SU-DHL-6 (cell line): ENCODE results near the gene CHD3.

ENCODE experiments used
- H2AFZ ChIP-seq: fragments of 200-600 bp; sonication (generic); 2 replicates; pipeline ENCODE4 v1.6.1; 2014; ENCODE audit warnings: low read depth, mild to moderate bottlenecking, moderate library complexity, mixed read lengths, antibody characterized with exemption, low read length; ENCODE audit not compliant: severe bottlenecking
- H3F3A ChIP-seq: fragments of 200-600 bp; shearing (Covaris generic); 2 replicates; pipeline ENCODE4 v1.6.0; 2016; ENCODE audit warnings: antibody characterized with exemption, mild to moderate bottlenecking; ENCODE audit not compliant: insufficient read depth
- H3K27ac ChIP-seq: fragments of 200-600 bp; sonication (generic); 2 replicates; pipeline ENCODE4 v1.5.1; 2016; ENCODE audit warnings: low read depth, mild to moderate bottlenecking, low read length, moderate library complexity, mixed read lengths
- H3K27me3 ChIP-seq: fragments of 200-600 bp; sonication (generic), shearing (Covaris generic); 2 replicates; pipeline ENCODE4 v1.6.0; 2014; ENCODE audit warnings: mild to moderate bottlenecking, low read length
- H3K36me3 ChIP-seq: fragments of 200-600 bp; sonication (generic); 2 replicates; pipeline ENCODE4 v1.6.1; 2014; ENCODE audit warnings: mild to moderate bottlenecking, low read length, mixed read lengths
- H3K4me2 ChIP-seq: fragments of 300-600, 200-600 bp; shearing (Covaris generic), sonication (generic); 2 replicates; pipeline ENCODE4 v1.6.0; 2014; ENCODE audit warnings: low read length, low read depth, mild to moderate bottlenecking; ENCODE audit not compliant: poor library complexity, severe bottlenecking
- H3K4me3 ChIP-seq: fragments of 200-600 bp; sonication (generic); 2 replicates; pipeline ENCODE4 v1.5.1; 2014; ENCODE audit warnings: antibody characterized with exemption, low read length, mild to moderate bottlenecking, mixed read lengths; ENCODE audit not compliant: insufficient read depth, poor library complexity, severe bottlenecking
- H3K79me2 ChIP-seq: fragments of 200-600 bp; sonication (generic); 2 replicates; pipeline ENCODE4 v1.6.1; 2014; ENCODE audit warnings: mild to moderate bottlenecking, low read length, moderate library complexity; ENCODE audit not compliant: insufficient read depth
- H3K9ac ChIP-seq: fragments of 200-600 bp; sonication (generic); 2 replicates; pipeline ENCODE4 v1.7.0; 2014; ENCODE audit warnings: mild to moderate bottlenecking, low read length
- H3K9me2 ChIP-seq: fragments of 200-600 bp; sonication (generic); replicated peaks from 2 replicates; pipeline ENCODE4 v1.6.1; 2014; ENCODE audit warnings: low read length; ENCODE audit not compliant: insufficient read depth
- H3K9me3 ChIP-seq: fragments of 200-600 bp; sonication (generic); 2 replicates; pipeline ENCODE4 v1.6.1; 2014; ENCODE audit warnings: low read length, mixed read lengths; ENCODE audit not compliant: insufficient read depth
- H4K20me1 ChIP-seq: fragments of 200-600 bp; sonication (generic); 2 replicates; pipeline ENCODE4 v1.6.1; 2014; ENCODE audit warnings: low read depth, mild to moderate bottlenecking, antibody characterized with exemption, low read length, moderate library complexity, mixed read lengths
- CTCF ChIP-seq: fragments of 200-600 bp; sonication (generic); IDR thresholded peaks from one replicate; pipeline ENCODE4 v1.5.1; 2017; ENCODE audit warnings: antibody characterized with exemption, mild to moderate bottlenecking, low read length, moderate library complexity; ENCODE audit not compliant: insufficient read depth, poor library complexity, severe bottlenecking
- EZH2phosphoT487 ChIP-seq: fragments of 200-600 bp; sonication (generic), shearing (Covaris generic); conservative IDR thresholded peaks from 2 replicates; pipeline ENCODE4 v1.6.1; 2018; ENCODE audit warnings: mild to moderate bottlenecking, antibody characterized with exemption, low read length, moderate library complexity, mixed read lengths

Gene CHD3

GRCh38 chr17:7887038-7887481, 1.5 kb upstream of the CHD3 start:
- TF ChIP-seq EZH2phosphoT487: no peak
- no peak for TF ChIP-seq CTCF
- Histone ChIP-seq H3K79me2 (peaks cover 49% of the 10 kb centered on the region), H3K36me3 (no peaks in the 10 kb centered on the region), H3K27ac (peak overlapping the region; percentile 85), H3K4me2 (peak overlapping the region; percentile 86), H3K27me3 (no peaks in the 10 kb centered on the region), H3K9me3 (no peaks in the 10 kb centered on the region), H4K20me1 (no peaks in the 10 kb centered on the region), H3K9me2 (no peaks in the 10 kb centered on the region), H3K4me3 (peak overlapping the region; percentile 77), H2AFZ (no peak overlapping the region), H3F3A (peaks cover 34% of the 10 kb centered on the region), H3K9ac (peak overlapping the region; percentile 85)

- Histone ChIP-seq H3K27ac (peak overlapping the region; percentile 85), H2AFZ (peak overlapping the region; percentile 68)
Measured at GRCh38 chr17:7887482-7888183, 956 bp upstream of the CHD3 start.

GRCh38 chr17:7889166-7889955, 772 bp downstream of the CHD3 start:
- Histone ChIP-seq H3K4me2 (no peak overlapping the region), H3K9me2 (no peaks in the 10 kb centered on the region), H3K79me2 (peaks cover 42% of the 10 kb centered on the region), H3K9ac (no peak overlapping the region), H3F3A (peaks cover 13% of the 10 kb centered on the region), H3K27ac (no peak overlapping the region), H3K36me3 (peaks cover 2% of the 10 kb centered on the region; the same call in 1 of the 2 replicates), H3K9me3 (no peaks in the 10 kb centered on the region), H3K27me3 (no peaks in the 10 kb centered on the region), H3K4me3 (no peak overlapping the region), H2AFZ (no peak overlapping the region), H4K20me1 (no peaks in the 10 kb centered on the region)
- no peak for TF ChIP-seq EZH2phosphoT487
- TF ChIP-seq CTCF: no peak

More at GRCh38 chr17:7887482-7888183, 956 bp upstream of the CHD3 start:
- Histone ChIP-seq H3K4me3 (peak overlapping the region; percentile 77), H3K9me3 (no peaks in the 10 kb centered on the region), H3K36me3 (no peaks in the 10 kb centered on the region), H4K20me1 (no peaks in the 10 kb centered on the region), H3K4me2 (peak overlapping the region; percentile 86), H3K79me2 (peaks cover 44% of the 10 kb centered on the region), H3F3A (peaks cover 28% of the 10 kb centered on the region), H3K9me2 (no peaks in the 10 kb centered on the region), H3K9ac (peak overlapping the region; percentile 85), H3K27me3 (no peaks in the 10 kb centered on the region)
- TF ChIP-seq EZH2phosphoT487: no peak
- TF ChIP-seq CTCF: no peak
